ENCODE measurements around the gene UBQLN4.
A peak's percentile ranks its signal among the peaks of the same experiment; 100 is the strongest.

Gene UBQLN4

DNA sequence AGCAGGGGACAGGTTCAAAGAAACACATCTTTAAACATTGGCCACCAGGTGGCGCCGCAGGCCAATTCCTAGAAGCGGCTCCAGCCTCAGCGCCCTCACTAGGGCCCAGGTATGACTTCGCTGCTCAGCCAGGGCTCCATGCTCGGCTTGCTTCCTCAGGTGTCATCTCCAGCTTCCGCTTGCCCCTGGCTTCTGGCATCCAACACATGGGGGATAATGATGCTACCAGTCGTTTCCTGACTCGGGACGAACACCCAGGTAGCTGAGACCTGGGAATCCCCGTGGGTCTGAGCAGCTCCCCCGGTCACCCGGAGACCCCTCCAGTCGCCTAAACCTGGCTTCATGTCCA, 37.2 kb upstream of the UBQLN4 start:
- Histone ChIP-seq H3K9ac (ENCODE audit: low read length) (no peak overlapping the region), H3K4me3 (ENCODE audit: low read length) (no peak overlapping the region), H3K27me3 (replicated peaks; ENCODE audit: control insufficient read depth, insufficient read depth, low read length) (no peaks in the 10 kb centered on the region), H3K36me3 (ENCODE audit: control insufficient read depth, insufficient read depth, low read length, severe bottlenecking) (no peaks in the 10 kb centered on the region), H3K9me3 (ENCODE audit: control insufficient read depth, low read length) (no peaks in the 10 kb centered on the region), H3K4me1 (ENCODE audit: control insufficient read depth, insufficient read depth, low read length) (peaks cover 7% of the 10 kb centered on the region)
- peak; percentile 92 for DNase-seq (ENCODE audit: low read depth)

DNA sequence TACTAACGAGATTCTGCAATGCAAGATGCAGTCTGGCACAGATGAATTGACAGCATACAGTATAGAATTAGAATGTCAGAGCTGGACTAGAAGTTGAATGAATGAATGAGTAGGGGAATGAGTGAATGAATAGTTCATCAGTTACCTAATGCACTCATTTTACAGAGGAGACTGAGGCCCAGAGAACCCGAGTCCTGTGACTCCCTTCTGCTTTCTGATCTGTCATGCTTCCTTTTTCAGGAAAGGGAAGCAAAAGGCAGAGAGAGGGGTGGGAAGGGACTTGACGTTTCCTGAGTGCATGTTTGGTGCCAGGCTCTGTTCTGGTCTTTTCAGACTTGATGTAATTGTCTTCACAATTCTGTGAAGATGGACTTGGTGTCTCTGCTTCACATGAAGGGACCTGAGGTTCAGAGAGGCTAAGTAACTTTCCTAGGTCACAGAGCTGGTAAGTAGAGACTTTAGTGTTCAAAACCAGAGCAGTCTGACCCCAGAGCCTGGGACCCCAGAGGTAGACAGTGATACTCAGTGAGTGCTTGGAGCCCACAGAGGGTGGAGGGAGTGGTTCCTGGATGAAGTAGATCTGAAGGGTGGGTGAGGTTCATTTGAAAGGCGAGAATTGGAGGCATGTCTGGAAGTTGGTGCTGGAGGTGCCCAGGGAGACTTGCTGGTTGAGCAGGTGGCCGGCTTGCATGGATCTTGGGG, 36.7 kb upstream of the UBQLN4 start:
- H3K36me3 ChIP-seq (ENCODE audit: control insufficient read depth, insufficient read depth, low read length, severe bottlenecking), result no peaks in the 10 kb centered on the region
- H3K9me3 ChIP-seq (ENCODE audit: control insufficient read depth, low read length), result no peaks in the 10 kb centered on the region
- no peaks in the 10 kb centered on the region for H3K27me3 ChIP-seq (replicated peaks; ENCODE audit: control insufficient read depth, insufficient read depth, low read length)
- peaks cover 7% of the 10 kb centered on the region for H3K4me1 ChIP-seq (ENCODE audit: control insufficient read depth, insufficient read depth, low read length)
- DNase-seq (ENCODE audit: low read depth), result no peak
- no peak overlapping the region for H3K4me3 ChIP-seq (ENCODE audit: low read length)
- no peak overlapping the region for H3K9ac ChIP-seq (ENCODE audit: low read length)

DNA sequence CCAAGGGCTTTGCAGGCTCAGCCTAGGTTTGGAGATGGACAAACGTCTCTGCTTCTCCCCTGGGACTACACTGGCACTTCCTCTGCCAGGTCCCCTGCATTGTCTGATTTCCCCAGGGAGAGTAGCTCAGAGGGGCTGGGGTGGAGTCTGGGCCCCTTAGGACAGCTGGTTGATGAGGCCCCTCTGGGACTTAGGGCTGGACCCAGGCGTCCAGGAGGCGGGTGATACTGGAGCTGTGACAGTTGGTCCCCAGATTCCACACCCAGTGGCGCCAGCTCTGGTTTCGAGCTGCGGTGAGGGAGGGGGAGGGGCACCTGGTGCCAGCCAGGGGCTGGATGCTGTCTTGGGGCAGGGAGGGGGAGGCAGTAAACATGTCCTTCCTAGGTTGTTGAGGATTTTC, 36.1 kb upstream of the UBQLN4 start:
- no peaks in the 10 kb centered on the region for H3K9me3 ChIP-seq (ENCODE audit: control insufficient read depth, low read length)
- H3K36me3 ChIP-seq (ENCODE audit: control insufficient read depth, insufficient read depth, low read length, severe bottlenecking), result no peaks in the 10 kb centered on the region
- H3K9ac ChIP-seq (ENCODE audit: low read length), result no peak overlapping the region
- H3K4me3 ChIP-seq (ENCODE audit: low read length), result no peak overlapping the region
- H3K27me3 ChIP-seq (replicated peaks; ENCODE audit: control insufficient read depth, insufficient read depth, low read length), result no peaks in the 10 kb centered on the region
- DNase-seq (ENCODE audit: low read depth), result no peak
- H3K4me1 ChIP-seq (ENCODE audit: control insufficient read depth, insufficient read depth, low read length), result peaks cover 7% of the 10 kb centered on the region

DNA sequence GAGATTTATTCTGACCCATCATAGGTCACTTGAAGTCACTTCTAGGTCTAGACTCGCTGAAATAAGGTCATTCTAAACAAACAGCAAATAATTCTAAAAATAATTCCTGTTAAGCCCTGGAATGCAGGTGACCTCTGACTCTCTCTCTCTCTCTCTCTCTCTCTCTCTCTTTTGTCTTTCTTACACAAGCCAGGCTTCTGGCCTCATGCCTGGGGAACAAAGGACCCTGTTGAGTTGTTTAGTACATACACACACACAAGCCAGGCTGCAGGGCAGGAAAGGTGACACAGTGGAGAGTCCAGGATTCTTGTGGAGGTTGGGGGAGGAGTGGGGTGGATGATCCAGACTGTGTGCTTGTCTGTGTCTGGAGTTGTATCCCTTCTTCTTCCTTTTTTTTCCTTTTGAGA, 32.7 kb upstream of the UBQLN4 start:
- Histone ChIP-seq H3K36me3 (ENCODE audit: control insufficient read depth, insufficient read depth, low read length, severe bottlenecking) (no peaks in the 10 kb centered on the region), H3K9ac (ENCODE audit: low read length) (no peak overlapping the region), H3K4me1 (ENCODE audit: control insufficient read depth, insufficient read depth, low read length) (peaks cover 11% of the 10 kb centered on the region), H3K9me3 (ENCODE audit: control insufficient read depth, low read length) (no peaks in the 10 kb centered on the region), H3K27me3 (replicated peaks; ENCODE audit: control insufficient read depth, insufficient read depth, low read length) (no peaks in the 10 kb centered on the region), H3K4me3 (ENCODE audit: low read length) (no peak overlapping the region)
- DNase-seq (ENCODE audit: low read depth), result no peak

DNA sequence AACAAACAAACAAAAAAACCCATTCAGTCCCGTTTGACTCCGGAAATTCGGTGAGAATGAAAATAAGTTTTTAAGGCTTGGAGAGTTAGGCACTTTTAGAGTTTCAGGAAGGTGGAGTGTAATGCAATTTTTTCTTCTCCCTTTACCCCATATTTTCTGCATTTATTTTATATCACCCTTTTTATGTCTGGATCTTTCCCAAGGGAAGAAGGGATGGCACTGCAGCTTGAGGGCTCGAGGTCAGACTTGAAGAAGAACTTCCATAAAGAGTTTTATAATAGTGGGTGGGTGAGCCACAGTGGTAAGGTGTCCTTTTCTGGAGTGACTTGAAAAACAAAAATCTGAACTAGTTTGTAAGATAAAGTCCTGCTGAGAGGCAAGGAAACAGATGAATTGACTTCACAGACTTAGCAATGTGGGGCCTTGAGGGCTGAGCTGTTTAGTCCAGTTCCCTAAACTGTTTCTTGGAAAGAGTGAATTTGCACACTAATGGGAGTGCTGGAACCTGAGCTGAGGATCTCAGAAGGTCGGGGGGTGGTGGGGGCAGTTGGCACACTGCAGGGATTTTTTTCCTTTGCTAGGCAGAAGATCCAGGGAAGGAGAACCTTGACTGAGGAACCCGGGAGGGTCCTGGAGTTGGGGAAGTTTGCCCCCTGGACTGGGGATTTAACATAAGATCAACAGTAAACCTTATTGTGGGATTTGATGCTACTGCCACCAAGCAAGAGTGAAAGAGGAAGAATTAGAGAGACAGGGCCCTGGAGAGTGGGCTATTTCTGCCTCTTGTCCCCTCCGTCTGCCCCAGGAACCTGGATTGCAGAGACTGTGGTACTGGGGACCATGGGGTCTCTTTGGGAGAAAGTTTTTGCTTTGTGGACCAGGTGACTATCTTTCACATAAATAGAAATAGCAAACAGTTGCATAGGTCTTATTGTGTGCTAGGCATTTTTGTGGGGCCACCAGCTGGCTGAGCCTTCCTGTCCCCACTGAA, 30.5 kb upstream of the UBQLN4 start:
- Histone ChIP-seq H3K4me1 (ENCODE audit: control insufficient read depth, insufficient read depth, low read length) (peaks cover 11% of the 10 kb centered on the region), H3K9me3 (ENCODE audit: control insufficient read depth, low read length) (no peaks in the 10 kb centered on the region), H3K36me3 (ENCODE audit: control insufficient read depth, insufficient read depth, low read length, severe bottlenecking) (no peaks in the 10 kb centered on the region), H3K4me3 (ENCODE audit: low read length) (no peak overlapping the region), H3K27me3 (replicated peaks; ENCODE audit: control insufficient read depth, insufficient read depth, low read length) (no peaks in the 10 kb centered on the region), H3K9ac (ENCODE audit: low read length) (no peak overlapping the region)
- no peak for DNase-seq (ENCODE audit: low read depth)

DNA sequence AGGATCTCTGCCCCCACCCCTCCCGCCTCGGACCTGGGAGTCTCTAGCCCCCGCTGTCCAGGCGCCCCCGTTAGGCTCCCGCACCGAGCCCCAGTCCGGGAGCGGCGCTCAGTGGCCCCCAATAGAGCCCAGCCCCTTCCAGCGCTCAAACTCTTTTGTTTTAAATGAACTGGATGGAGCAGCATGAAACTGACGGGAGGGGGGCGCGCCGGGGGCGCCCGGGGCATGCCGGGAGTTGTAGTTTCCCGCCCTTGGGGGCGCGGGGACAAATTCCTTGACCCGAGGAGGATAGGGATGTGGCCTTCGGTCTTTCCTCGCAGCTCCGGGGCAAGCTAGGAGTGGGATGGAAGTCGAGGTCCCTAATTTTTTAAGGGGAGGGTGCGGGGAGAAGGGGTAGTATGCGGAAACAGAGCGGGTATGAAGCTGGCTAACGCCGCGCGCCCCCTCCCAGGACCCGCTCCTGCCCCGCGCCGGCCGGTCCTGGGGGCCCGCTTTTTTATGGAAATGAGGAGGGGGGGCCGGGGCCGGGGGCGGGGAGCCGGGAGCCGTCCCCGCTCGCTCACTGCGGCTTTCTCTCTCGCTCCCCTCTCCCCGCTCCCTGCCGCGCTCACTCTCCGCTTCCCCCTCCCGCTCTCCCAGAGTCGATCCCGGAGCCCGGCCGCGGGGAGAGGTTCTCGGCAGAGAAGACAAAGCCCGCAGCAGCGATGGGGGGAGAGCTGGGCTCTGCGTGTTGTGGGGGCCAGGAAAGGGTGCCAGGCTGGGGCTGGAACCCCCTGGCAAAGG, 28.9 kb upstream of the UBQLN4 start, which contains the start of gene MEX3A:
TSS of gene MEX3A (minus strand) at position 157 of the 783 bp plus-strand sequence. CDS start 467 bp downstream, outside the sequence.
- peak within 1 kb of the TSS; percentile 85 for H3K4me3 ChIP-seq (ENCODE audit: low read length)
- H3K4me1 ChIP-seq (ENCODE audit: control insufficient read depth, insufficient read depth, low read length), result peaks cover 11% of the 10 kb centered on the region
- peak within 1 kb of the TSS; percentile 76 for H3K9ac ChIP-seq (ENCODE audit: low read length)
- H3K9me3 ChIP-seq (ENCODE audit: control insufficient read depth, low read length), result no peaks in the 10 kb centered on the region
- H3K36me3 ChIP-seq (ENCODE audit: control insufficient read depth, insufficient read depth, low read length, severe bottlenecking), result no peaks in the 10 kb centered on the region
- H3K27me3 ChIP-seq (replicated peaks; ENCODE audit: control insufficient read depth, insufficient read depth, low read length), result no peaks in the 10 kb centered on the region
- peak; percentile 85 for DNase-seq (ENCODE audit: low read depth)

DNA sequence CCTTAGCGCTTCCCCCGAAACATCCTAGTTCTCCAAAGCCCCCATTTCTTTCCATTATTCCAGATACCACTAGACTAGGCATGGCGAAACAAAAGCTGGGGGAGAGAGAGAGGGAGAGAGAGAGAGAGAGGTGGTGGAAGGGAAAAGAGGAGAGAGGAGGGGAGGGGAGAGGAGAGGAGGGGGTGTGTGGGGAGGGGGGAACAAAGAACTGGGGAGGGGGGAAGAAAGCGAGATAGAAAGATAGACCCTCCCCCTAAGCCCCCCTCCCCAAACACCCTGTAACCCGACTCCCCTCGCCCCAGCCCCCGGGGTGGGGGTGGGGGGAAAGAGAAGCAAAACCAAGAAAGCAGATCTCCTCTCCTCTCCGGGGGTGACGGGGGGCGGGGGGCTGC, 28.3 kb upstream of the UBQLN4 start:
- H3K36me3 ChIP-seq (ENCODE audit: control insufficient read depth, insufficient read depth, low read length, severe bottlenecking), result no peaks in the 10 kb centered on the region
- no peaks in the 10 kb centered on the region for H3K9me3 ChIP-seq (ENCODE audit: control insufficient read depth, low read length)
- no peak for DNase-seq (ENCODE audit: low read depth)
- peak overlapping the region; percentile 61 for H3K9ac ChIP-seq (ENCODE audit: low read length)
- H3K4me3 ChIP-seq (ENCODE audit: low read length), result peak overlapping the region; percentile 85
- H3K27me3 ChIP-seq (replicated peaks; ENCODE audit: control insufficient read depth, insufficient read depth, low read length), result no peaks in the 10 kb centered on the region
- peaks cover 11% of the 10 kb centered on the region for H3K4me1 ChIP-seq (ENCODE audit: control insufficient read depth, insufficient read depth, low read length)

DNA sequence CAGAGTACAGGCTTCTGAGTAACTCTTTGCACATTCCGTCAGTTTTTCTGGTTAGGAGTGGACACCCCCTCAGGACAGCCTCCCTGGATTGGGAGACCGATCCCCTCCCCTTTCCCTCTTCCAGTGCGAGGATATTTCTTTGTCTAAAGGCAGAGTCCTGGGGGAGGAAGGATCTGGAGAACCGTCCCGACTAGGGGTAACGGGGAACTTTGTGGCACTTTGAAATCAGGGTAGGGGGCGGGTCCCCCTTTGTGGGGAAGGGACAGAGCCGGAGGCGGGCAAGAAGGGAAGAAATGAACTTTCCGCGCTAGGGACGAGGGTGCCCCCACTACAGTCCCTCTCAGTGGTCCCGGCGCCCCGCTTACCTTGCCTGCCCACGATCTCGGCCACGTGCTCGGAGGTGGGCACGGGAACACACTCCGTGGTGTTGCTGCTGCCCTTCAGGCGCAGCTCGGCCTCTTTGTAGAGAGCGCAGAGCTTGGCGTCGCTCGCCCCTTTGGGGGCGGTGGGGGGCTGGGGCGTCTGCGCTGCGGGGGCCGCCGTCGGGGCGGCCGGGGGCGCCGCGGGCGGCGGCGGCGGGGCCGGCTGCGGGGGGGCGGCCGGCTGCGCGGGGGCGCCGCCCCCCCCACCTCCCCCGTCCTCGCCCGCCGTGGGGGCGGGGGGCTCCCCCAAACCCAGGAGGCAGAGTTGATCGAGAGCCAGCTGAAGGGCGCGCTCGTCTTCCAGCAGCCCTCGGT, 27.8 kb upstream of the UBQLN4 start:
- DNase-seq (ENCODE audit: low read depth), result peak; percentile 52
- Histone ChIP-seq H3K4me3 (ENCODE audit: low read length) (peak overlapping the region; percentile 85), H3K9ac (ENCODE audit: low read length) (no peak overlapping the region), H3K9me3 (ENCODE audit: control insufficient read depth, low read length) (no peaks in the 10 kb centered on the region), H3K27me3 (replicated peaks; ENCODE audit: control insufficient read depth, insufficient read depth, low read length) (no peaks in the 10 kb centered on the region), H3K4me1 (ENCODE audit: control insufficient read depth, insufficient read depth, low read length) (peaks cover 8% of the 10 kb centered on the region), H3K36me3 (ENCODE audit: control insufficient read depth, insufficient read depth, low read length, severe bottlenecking) (no peaks in the 10 kb centered on the region)

DNA sequence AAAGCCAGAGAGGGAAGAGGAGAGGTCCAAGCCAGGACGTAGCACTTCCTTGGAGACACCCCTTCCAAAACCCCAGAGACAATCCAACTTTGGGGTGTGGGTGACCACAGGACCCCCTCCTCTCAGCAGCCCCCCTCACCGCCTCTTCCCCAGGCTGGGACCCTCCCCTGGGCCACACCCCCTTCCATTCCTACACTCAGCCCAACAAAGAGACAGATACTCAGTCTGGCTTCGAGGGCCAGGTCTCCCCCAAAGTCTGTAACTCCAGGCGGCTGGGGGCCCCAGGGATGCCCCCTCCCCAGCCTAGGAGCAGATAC, 27.2 kb upstream of the UBQLN4 start:
- no peak for DNase-seq (ENCODE audit: low read depth)
- Histone ChIP-seq H3K4me3 (ENCODE audit: low read length) (no peak overlapping the region), H3K9ac (ENCODE audit: low read length) (no peak overlapping the region), H3K27me3 (replicated peaks; ENCODE audit: control insufficient read depth, insufficient read depth, low read length) (no peaks in the 10 kb centered on the region), H3K36me3 (ENCODE audit: control insufficient read depth, insufficient read depth, low read length, severe bottlenecking) (no peaks in the 10 kb centered on the region), H3K9me3 (ENCODE audit: control insufficient read depth, low read length) (no peaks in the 10 kb centered on the region), H3K4me1 (ENCODE audit: control insufficient read depth, insufficient read depth, low read length) (peaks cover 7% of the 10 kb centered on the region)

DNA sequence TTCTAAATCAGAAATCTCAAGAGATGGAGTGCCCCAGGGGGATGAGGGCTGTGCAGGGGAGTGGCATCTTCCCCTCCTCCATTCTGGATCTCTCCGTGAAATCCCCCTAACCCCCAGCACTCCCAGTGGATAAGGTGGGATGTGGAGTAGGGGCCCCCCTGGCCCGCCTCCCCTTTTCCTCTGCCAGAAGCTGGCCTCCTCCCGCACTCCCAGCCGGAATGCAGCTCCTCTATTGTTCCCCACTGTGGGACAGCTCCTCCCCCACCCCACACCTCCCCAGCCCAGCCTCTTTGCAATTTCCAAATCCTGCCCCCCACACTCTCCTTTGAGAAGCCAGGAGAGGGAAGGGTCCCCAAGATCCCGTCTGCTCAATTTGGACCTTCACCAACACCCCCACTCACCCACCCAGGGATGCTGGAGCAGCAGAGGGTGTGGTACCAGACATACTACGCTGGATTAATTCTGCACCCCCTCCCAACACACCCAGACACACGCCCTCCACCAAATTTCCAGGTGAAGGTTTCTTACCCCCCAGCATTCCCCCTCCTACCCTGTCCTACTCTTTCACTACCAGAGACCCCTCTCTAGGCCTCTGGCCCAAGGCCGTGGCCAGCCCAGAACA, 26.8 kb upstream of the UBQLN4 start:
- DNase-seq (ENCODE audit: low read depth), result peak; percentile 45
- no peak overlapping the region for H3K9ac ChIP-seq (ENCODE audit: low read length)
- H3K4me3 ChIP-seq (ENCODE audit: low read length), result no peak overlapping the region
- H3K4me1 ChIP-seq (ENCODE audit: control insufficient read depth, insufficient read depth, low read length), result peaks cover 7% of the 10 kb centered on the region
- H3K36me3 ChIP-seq (ENCODE audit: control insufficient read depth, insufficient read depth, low read length, severe bottlenecking), result no peaks in the 10 kb centered on the region
- H3K9me3 ChIP-seq (ENCODE audit: control insufficient read depth, low read length), result no peaks in the 10 kb centered on the region
- H3K27me3 ChIP-seq (replicated peaks; ENCODE audit: control insufficient read depth, insufficient read depth, low read length), result no peaks in the 10 kb centered on the region
